ENCODE data around the gene ANKRD34B. TPM values are rescaled to one million over a fixed set of nuclear protein-coding genes. Genes with fewer than 3 reads are reported as not detected.

The ANKRD34B gene
- total RNA-seq, 1 donor, result not detected

- TF ChIP-seq CTCF (IDR thresholded peaks at IDR 0.05; ENCODE audit: insufficient read depth, low read depth, low read length), result no peak
- no peak for DNase-seq (ENCODE audit: low read depth)
- H3K4me3 ChIP-seq (ENCODE audit: low read depth, low read length), result no peak overlapping the region
Measured at GRCh38 chr5:80559244-80559643, 10.8 kb downstream of the ANKRD34B start.

GRCh38 chr5:80555099-80555498 is 15.0 kb downstream of the ANKRD34B start:
- DNase-seq (ENCODE audit: low read depth), result no peak
- no peak for TF ChIP-seq CTCF (IDR thresholded peaks at IDR 0.05; ENCODE audit: insufficient read depth, low read depth, low read length)
- H3K4me3 ChIP-seq (ENCODE audit: low read depth, low read length), result no peak overlapping the region

GRCh38 chr5:80554646-80555045 is 15.4 kb downstream of the ANKRD34B start:
- no peak overlapping the region for H3K4me3 ChIP-seq (ENCODE audit: low read depth, low read length)
- no peak for DNase-seq (ENCODE audit: low read depth)
- no peak for TF ChIP-seq CTCF (IDR thresholded peaks at IDR 0.05; ENCODE audit: insufficient read depth, low read depth, low read length)

GRCh38 chr5:80541392-80541791 is 28.7 kb downstream of the ANKRD34B start:
- DNase-seq (ENCODE audit: low read depth), result no peak

GRCh38 chr5:80540691-80541090 is 29.4 kb downstream of the ANKRD34B start:
- no peak for TF ChIP-seq CTCF (IDR thresholded peaks at IDR 0.05; ENCODE audit: insufficient read depth, low read depth, low read length)
- DNase-seq (ENCODE audit: low read depth), result no peak
- no peak overlapping the region for H3K4me3 ChIP-seq (ENCODE audit: low read depth, low read length)

More at GRCh38 chr5:80541392-80541791, 28.7 kb downstream of the ANKRD34B start:
- TF ChIP-seq CTCF (IDR thresholded peaks at IDR 0.05; ENCODE audit: insufficient read depth, low read depth, low read length), result no peak
- no peak overlapping the region for H3K4me3 ChIP-seq (ENCODE audit: low read depth, low read length)

GRCh38 chr5:80516826-80517225 is 53.3 kb downstream of the ANKRD34B start:
- TF ChIP-seq CTCF (IDR thresholded peaks at IDR 0.05; ENCODE audit: insufficient read depth, low read depth, low read length), result no peak

GRCh38 chr5:80509362-80509761 is 60.7 kb downstream of the ANKRD34B start:
- TF ChIP-seq CTCF (IDR thresholded peaks at IDR 0.05; ENCODE audit: insufficient read depth, low read depth, low read length), result no peak
- H3K4me3 ChIP-seq (ENCODE audit: low read depth, low read length), result no peak overlapping the region
- no peak for DNase-seq (ENCODE audit: low read depth)

More at GRCh38 chr5:80516826-80517225, 53.3 kb downstream of the ANKRD34B start:
- DNase-seq (ENCODE audit: low read depth), result peak; percentile 80
- no peak overlapping the region for H3K4me3 ChIP-seq (ENCODE audit: low read depth, low read length)
